ENCODE measurements around the gene INPP4A.

Gene INPP4A

GRCh38 chr2:98643496-98644100 is 198.9 kb downstream of the INPP4A start:
- DNase-seq (ENCODE audit: low read depth) = no peak

All from HS-5 (cell line).